Measurements from ENCODE around the gene STOX2. TPM values are rescaled to one million over a fixed set of nuclear protein-coding genes. Genes with fewer than 3 reads are reported as not detected.

STOX2 gene
- total RNA-seq, 1 donor from 2014 or later: 0.19 TPM

GRCh38 chr4:184019076-184019475 is 114.0 kb downstream of the STOX2 start:
- no peak for DNase-seq (ENCODE audit: extremely low spot score, unreplicated experiment)
- Mint-ChIP-seq H3K4me1 (ENCODE audit: unreplicated experiment) (no peaks in the 10 kb centered on the region), H3K9me3 (ENCODE audit: unreplicated experiment) (no peaks in the 10 kb centered on the region), H3K36me3 (ENCODE audit: unreplicated experiment) (no peaks in the 10 kb centered on the region), H3K27me3 (ENCODE audit: unreplicated experiment) (peaks cover 13% of the 10 kb centered on the region), H3K4me3 (ENCODE audit: unreplicated experiment) (no peak overlapping the region), H3K27ac (ENCODE audit: unreplicated experiment) (no peak overlapping the region)
- TF ChIP-seq CTCF (IDR thresholded peaks at IDR 0.05): no peak

- H3K36me3 Mint-ChIP-seq (ENCODE audit: unreplicated experiment): no peaks in the 10 kb centered on the region
- H3K27me3 Mint-ChIP-seq (ENCODE audit: unreplicated experiment): peaks cover 13% of the 10 kb centered on the region
- no peak for DNase-seq (ENCODE audit: extremely low spot score, unreplicated experiment)
- no peaks in the 10 kb centered on the region for H3K4me1 Mint-ChIP-seq (ENCODE audit: unreplicated experiment)
- H3K27ac Mint-ChIP-seq (ENCODE audit: unreplicated experiment): no peak overlapping the region
- no peak for TF ChIP-seq CTCF (IDR thresholded peaks at IDR 0.05)
- no peak overlapping the region for H3K4me3 Mint-ChIP-seq (ENCODE audit: unreplicated experiment)
- no peaks in the 10 kb centered on the region for H3K9me3 Mint-ChIP-seq (ENCODE audit: unreplicated experiment)
Observed at GRCh38 chr4:184019667-184020623, 114.8 kb downstream of the STOX2 start.

GRCh38 chr4:184021389-184021788 is 116.3 kb downstream of the STOX2 start:
- Mint-ChIP-seq H3K4me3 (ENCODE audit: unreplicated experiment) (no peak overlapping the region), H3K4me1 (ENCODE audit: unreplicated experiment) (no peaks in the 10 kb centered on the region), H3K9me3 (ENCODE audit: unreplicated experiment) (no peaks in the 10 kb centered on the region), H3K27me3 (ENCODE audit: unreplicated experiment) (peaks cover 13% of the 10 kb centered on the region), H3K36me3 (ENCODE audit: unreplicated experiment) (no peaks in the 10 kb centered on the region), H3K27ac (ENCODE audit: unreplicated experiment) (no peak overlapping the region)
- TF ChIP-seq CTCF (IDR thresholded peaks at IDR 0.05): no peak
- DNase-seq (ENCODE audit: extremely low spot score, unreplicated experiment): no peak

DNA sequence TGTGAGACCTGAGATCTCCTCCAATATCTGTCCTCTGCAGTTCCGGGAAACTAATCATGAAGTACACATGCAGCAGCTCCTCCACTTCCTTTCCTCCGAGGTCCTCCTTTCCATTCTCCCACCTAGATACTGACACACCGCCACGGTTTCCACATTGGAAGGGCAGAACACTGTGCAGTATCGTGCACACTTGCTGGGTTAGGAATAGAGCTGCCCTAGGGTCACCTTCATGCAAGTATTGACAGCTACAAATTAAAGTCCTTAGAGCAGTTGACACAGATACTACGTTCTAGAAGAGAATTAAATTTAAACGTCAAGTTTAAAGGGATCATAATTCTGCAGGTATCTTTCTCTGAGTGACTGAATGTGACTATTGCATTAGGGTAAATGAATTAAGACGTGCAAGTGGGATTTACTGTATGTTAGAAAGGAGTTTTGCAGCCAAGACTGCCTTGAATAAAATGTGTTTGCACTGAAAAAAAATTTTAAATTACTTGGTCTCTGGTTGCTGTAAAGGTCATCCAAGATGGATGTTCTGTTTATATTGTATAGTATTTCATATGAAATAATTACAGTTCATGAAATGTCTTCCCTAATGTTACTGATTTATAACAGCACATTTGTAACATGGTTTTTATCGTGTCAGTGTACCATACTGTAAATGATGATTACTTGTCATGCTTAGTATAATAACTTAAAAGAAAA is 117.7 kb downstream of the STOX2 start:
- no peak for DNase-seq (ENCODE audit: extremely low spot score, unreplicated experiment)
- no peaks in the 10 kb centered on the region for H3K36me3 Mint-ChIP-seq (ENCODE audit: unreplicated experiment)
- no peak overlapping the region for H3K27ac Mint-ChIP-seq (ENCODE audit: unreplicated experiment)
- H3K27me3 Mint-ChIP-seq (ENCODE audit: unreplicated experiment): peaks cover 13% of the 10 kb centered on the region
- H3K9me3 Mint-ChIP-seq (ENCODE audit: unreplicated experiment): no peaks in the 10 kb centered on the region
- no peaks in the 10 kb centered on the region for H3K4me1 Mint-ChIP-seq (ENCODE audit: unreplicated experiment)
- TF ChIP-seq CTCF (IDR thresholded peaks at IDR 0.05): no peak
- H3K4me3 Mint-ChIP-seq (ENCODE audit: unreplicated experiment): no peak overlapping the region

- no peak for TF ChIP-seq CTCF (IDR thresholded peaks at IDR 0.05)
- Mint-ChIP-seq H3K9me3 (ENCODE audit: unreplicated experiment) (no peaks in the 10 kb centered on the region), H3K27ac (ENCODE audit: unreplicated experiment) (no peak overlapping the region), H3K27me3 (ENCODE audit: unreplicated experiment) (peaks cover 13% of the 10 kb centered on the region), H3K4me1 (ENCODE audit: unreplicated experiment) (no peaks in the 10 kb centered on the region), H3K36me3 (ENCODE audit: unreplicated experiment) (no peaks in the 10 kb centered on the region), H3K4me3 (ENCODE audit: unreplicated experiment) (no peak overlapping the region)
- DNase-seq (ENCODE audit: extremely low spot score, unreplicated experiment): no peak
Observed at GRCh38 chr4:184024637-184025036, 119.5 kb downstream of the STOX2 start.
